T-helper 1 cell treated with Interleukin-12 subunit alpha and Interleukin-12 subunit beta and Interleukin-4 antibody, amounts not matched to agents 30 ng/mL and 1 ng/mL, for 36 hours (primary cell): ENCODE results near the gene GABRG2. TPM values are rescaled to one million over a fixed set of nuclear protein-coding genes. Genes with fewer than 3 reads are reported as not detected.

Experiments
- intact Hi-C: fragments of 100-400 bp; cut with micrococcal nuclease; formaldehyde crosslinking; loops from one replicate; pipeline ENCODE4 v1.15.1; 2024
- total RNA-seq: library from RNA; stranded (reverse); gene quantifications from 2 replicates; pipeline ENCODE4 v1.2.3, GENCODE V29; 2022

Gene GABRG2
- total RNA-seq, 1 donor from 2014 or later, result not detected

DNA sequence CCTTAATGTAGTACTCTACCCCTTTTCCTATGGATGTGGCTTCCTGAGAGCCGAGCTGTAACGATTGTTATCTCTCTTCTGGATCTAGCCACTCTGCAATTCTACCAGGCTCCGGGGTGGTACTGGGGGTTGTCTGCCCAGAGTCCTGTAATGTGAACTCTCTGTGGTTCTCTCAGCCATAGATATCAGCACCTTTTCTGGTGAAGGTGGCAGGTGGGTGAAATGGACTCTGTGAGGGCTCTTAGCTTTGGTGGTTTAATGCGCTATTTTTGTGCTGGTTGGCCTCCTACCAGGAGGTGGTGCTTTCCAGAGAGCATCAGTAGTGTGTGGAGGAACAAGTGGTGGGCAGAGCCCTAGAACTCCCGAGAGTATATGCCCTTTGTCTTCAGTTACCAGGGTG, 122.1 kb downstream of the GABRG2 start:
- intact Hi-C loops, result no loop called here

- intact Hi-C loops, result no loop called here
Measured at GRCh38 chr5:162193012-162193411, 125.4 kb downstream of the GABRG2 start.

GRCh38 chr5:162196351-162196750, 128.8 kb downstream of the GABRG2 start:
- intact Hi-C loops, result no loop called here

GRCh38 chr5:162202285-162202880, 134.8 kb downstream of the GABRG2 start:
- intact Hi-C loops, result no loop called here

Other genes with a start within 250 kb of the GABRG2 start
- not detected in 2 replicates for gene GABRA1, start 219.7 kb upstream of the GABRG2 start, total RNA-seq